ENCODE data around the gene EFHC2. TPM values are rescaled to one million over a fixed set of nuclear protein-coding genes. Genes with fewer than 3 reads are reported as not detected.

EFHC2 gene
- total and polyA plus RNA-seq, 2 of the 8 experiments (the other 6 are each of a cell fraction or from before 2014, with no cell fraction given): 1.8 to 3.4 TPM

GRCh38 chrX:44338361-44338760 lies 5.1 kb downstream of the EFHC2 start:
- H4K91ac ChIP-seq (replicated peaks; ENCODE audit: insufficient read length, low read length): no peak overlapping the region
- H2AK5ac ChIP-seq (ENCODE audit: low read depth, low read length): no peak overlapping the region
- H3K4me1 ChIP-seq (replicated peaks in 1 of 4; ENCODE audit: control insufficient read depth in 3 of 4, insufficient read depth in 4 of 4, low read length in 3 of 4): 0 out of 7 replicates have a peak, but pooled peaks cover 0 to 2% (median 0%) of the 10 kb centered on the region in 4 experiments
- H2BK15ac ChIP-seq (ENCODE audit: low read length): no peak overlapping the region
- H3K56ac ChIP-seq (replicated peaks; ENCODE audit: insufficient read length, low read depth, low read length): no peak overlapping the region
- no peak overlapping the region for H3K23ac ChIP-seq (ENCODE audit: insufficient read length)
- CTCF ChIA-PET (ENCODE audit: partially characterized antibody): interaction anchor here (0.6 to 1.6 kb wide), 4 partner anchors 10 to 746 kb away, joined by 3 to 5 read pairs (median 3); no protein-coding TSS in a partner anchor
- no peaks in the 10 kb centered on the region for H4K20me1 ChIP-seq (replicated peaks in 1 of 2; ENCODE audit: control insufficient read depth in 1 of 2, insufficient read depth in 2 of 2, low read length in 2 of 2)
- WGBS, 2 experiments (ENCODE audit: extremely low coverage in 1 of 2, insufficient coverage in 1 of 2, insufficient read length in 1 of 2, insufficient replicate concordance in 2 of 2, low coverage in 1 of 2, low lambda C conversion rate in 2 of 2, missing lambda C conversion rate in 1 of 2): 100% methylated on average over 4 of the region's 5 CpGs; no CpG with 5 or more reads in 1 of the 2 experiments
- H2BK12ac ChIP-seq (ENCODE audit: low read depth, low read length): no peak overlapping the region
- no peak overlapping the region for H2AFZ ChIP-seq (ENCODE audit: low read length)
- no peaks in the 10 kb centered on the region for H3K79me1 ChIP-seq (ENCODE audit: low read depth, low read length)
- FAIRE-seq (no peak), DNase-seq (ENCODE audit: low read depth in 1 of 2, low spot score in 2 of 2) (no peak)
- H3K27ac ChIP-seq (ENCODE audit: low read depth, low read length): no peak overlapping the region
- POLR2A ChIA-PET (ENCODE audit: partially characterized antibody): interaction anchor here (0.8 kb wide), 1 partner anchor 13 kb away, joined by 3 read pairs; no protein-coding TSS in a partner anchor
- H3K23me2 ChIP-seq (ENCODE audit: low read depth, low read length): no peaks in the 10 kb centered on the region
- H3K14ac ChIP-seq (ENCODE audit: insufficient read length): no peak overlapping the region
- H2BK20ac ChIP-seq (ENCODE audit: low read length): no peak overlapping the region
- no peak overlapping the region for H4K5ac ChIP-seq (ENCODE audit: insufficient read length, low read depth, low read length)
- no peak overlapping the region for H3K4me3 ChIP-seq (ENCODE audit: extremely low read depth in 1 of 4, insufficient read depth in 2 of 4, low read depth in 3 of 4, low read length in 4 of 4)
- H3K36me3 ChIP-seq (ENCODE audit: control insufficient read depth in 2 of 4, insufficient read depth in 4 of 4, low read length in 3 of 4): no peaks in the 10 kb centered on the region
- H3K9ac ChIP-seq (replicated peaks in 1 of 4; ENCODE audit: extremely low read depth in 1 of 4, low read depth in 3 of 4, low read length in 3 of 4): no peak overlapping the region
- H3K18ac ChIP-seq (ENCODE audit: extremely low read depth, low read length): no peak overlapping the region
- no peaks in the 10 kb centered on the region; a peak in 1 of 4 replicates for H3K9me3 ChIP-seq (ENCODE audit: insufficient read depth in 2 of 2, low read depth in 1 of 2, low read length in 1 of 2)
- H3K4ac ChIP-seq (replicated peaks; ENCODE audit: insufficient read length, low read depth, low read length): no peak overlapping the region
- no peak overlapping the region for H3K4me2 ChIP-seq (ENCODE audit: insufficient read depth in 1 of 2, low read depth in 2 of 2, low read length in 2 of 2)
- H3K27me3 ChIP-seq (replicated peaks in 1 of 4; ENCODE audit: control insufficient read depth in 3 of 4, extremely low read depth in 1 of 4, insufficient read depth in 3 of 4, low read length in 3 of 4): no peaks in the 10 kb centered on the region
- no peak overlapping the region for H2BK5ac ChIP-seq (ENCODE audit: low read depth, low read length)
- no peak overlapping the region for H4K8ac ChIP-seq (ENCODE audit: extremely low read depth, insufficient read depth, low read length)
- H3K79me2 ChIP-seq (ENCODE audit: control insufficient read depth in 1 of 2, insufficient read depth in 2 of 2, low read length in 2 of 2): no peaks in the 10 kb centered on the region
- H2BK120ac ChIP-seq (replicated peaks; ENCODE audit: low read depth, low read length): no peak overlapping the region
- TF ChIP-seq GABPA (IDR thresholded peaks at IDR 0.05; ENCODE audit: borderline replicate concordance, insufficient read depth, low read length) (no peak), ATF3 (IDR thresholded peaks at IDR 0.05; ENCODE audit: insufficient read depth, low read depth, low read length) (no peak), TBP (IDR thresholded peaks at IDR 0.05; ENCODE audit: low read depth, low read length) (no peak), BCL11A (IDR thresholded peaks at IDR 0.05; ENCODE audit: low read depth in 2 of 2, low read length in 2 of 2) (no peak), YY1 (IDR thresholded peaks at IDR 0.05; ENCODE audit: low read depth, low read length) (no peak), BACH1 (IDR thresholded peaks at IDR 0.05; ENCODE audit: low read length) (no peak), JUND (IDR thresholded peaks at IDR 0.05; ENCODE audit: low read length) (no peak), KDM4A (IDR thresholded peaks at IDR 0.05; ENCODE audit: low read depth, low read length, severe bottlenecking) (no peak), SP4 (IDR thresholded peaks at IDR 0.05; ENCODE audit: low read length) (no peak), CTCF (IDR thresholded peaks at IDR 0.05; ENCODE audit: control extremely low read depth in 1 of 3, insufficient read depth in 1 of 3, low read depth in 1 of 3, low read length in 3 of 3) (no peak), MAX (IDR thresholded peaks at IDR 0.05) (no peak)
